HCT116 (cell line): ENCODE measurements around the gene MAPK8. TPM values are rescaled to one million over a fixed set of nuclear protein-coding genes. Genes with fewer than 3 reads are reported as not detected.

Source experiments
- ATAC-seq: fragments of 200-7000 bp; cut with Tn5 transposase; 2 replicates; pipeline ENCODE4 v1.9.1; 2020; ENCODE audit warnings: mild to moderate bottlenecking, moderate library complexity
- BruUV-seq: library from RNA; stranded (reverse); fragments of 400-500 nt; replicated peaks from 2 replicates; lab custom pipeline; 2021; lab: Mats Ljungman, UMichigan
- CTCF ChIA-PET: fragments of 300-600 bp; sonication (Branson Sonifier 250); formaldehyde crosslinking; loops from one replicate; lab custom pipeline; 2021; ENCODE audit warnings: antibody characterized with exemption; lab: Charles Lee
- POLR2A ChIA-PET: fragments of 300-600, 350-600 bp; sonication (Branson Sonifier 250); formaldehyde crosslinking; loops from one replicate; lab custom pipeline; 2021; ENCODE audit warnings: antibody characterized with exemption; lab: Charles Lee
- RAD21 ChIA-PET, 2 experiments: fragments of 300-600 bp; sonication (Branson Sonifier 250); formaldehyde crosslinking; loops; one replicate each; lab custom pipeline; 2023; ENCODE audit warnings: low total read pairs in 2 of 2; ENCODE audit not compliant: uncharacterized antibody in 2 of 2, unreplicated experiment in 2 of 2, low non-redundant PET in 1 of 2; lab: Charles Lee
- DNase-seq: peaks from one replicate; pipeline ENCODE4 v3.0.0-alpha.2; 2010; ENCODE audit warnings: low read depth, low spot score
- H2AFZ ChIP-seq: fragments of 200-600 bp; shearing (Covaris generic), sonication (generic); 2 replicates; pipeline ENCODE4 v1.6.1; 2017; ENCODE audit warnings: low read depth, mixed run types, mixed read lengths, antibody characterized with exemption, low read length; ENCODE audit not compliant: poor library complexity, severe bottlenecking
- H3K27ac ChIP-seq: 2 replicates; pipeline ENCODE4 v1.5.1; 2012; ENCODE audit warnings: low read depth, low read length
- H3K27me3 ChIP-seq: fragments of 200-600 bp; sonication (generic); 2 replicates; pipeline ENCODE4 v1.6.1; 2016; ENCODE audit warnings: mixed run types, low read length, mixed read lengths; ENCODE audit not compliant: insufficient read depth
- H3K36me3 ChIP-seq, 2 experiments: fragments of 200-500 bp in 1 of 2; fragments of 200-600 bp in 1 of 2; sonication (Bioruptor generic) in 1 of 2; sonication (generic) in 1 of 2; 2 replicates each; pipeline versions ENCODE4 v1.5.1 to v1.6.1; 2014 to 2016; ENCODE audit warnings: low read length in 2 of 2, inconsistent platforms in 1 of 2, mixed read lengths in 1 of 2, mixed run types in 1 of 2; ENCODE audit not compliant: insufficient read depth in 2 of 2, control insufficient read depth in 1 of 2
- H3K4me1 ChIP-seq, 2 experiments: fragments of 200-600 bp in 1 of 2; sonication (generic) in 1 of 2; 2 replicates each; pipeline versions ENCODE4 v1.5.1 to v1.6.1; 2012 to 2017; ENCODE audit warnings: low read length in 2 of 2, inconsistent platforms in 1 of 2, mild to moderate bottlenecking in 1 of 2, mixed read lengths in 1 of 2, mixed run types in 1 of 2, moderate library complexity in 1 of 2; ENCODE audit not compliant: insufficient read depth in 2 of 2, control insufficient read depth in 1 of 2
- H3K4me2 ChIP-seq: fragments of 200-600 bp; sonication (generic); 2 replicates; pipeline ENCODE4 v1.6.1; 2017; ENCODE audit warnings: mixed run types, low read length, mixed read lengths
- H3K4me3 ChIP-seq, 2 experiments: fragments of 200-600 bp in 1 of 2; sonication (generic) in 1 of 2; replicated peaks in 1 of 2; 2 replicates each; pipeline ENCODE4 v1.5.1; 2011 to 2016; ENCODE audit warnings: low read length in 2 of 2, control low read depth in 1 of 2, low read depth in 1 of 2, mild to moderate bottlenecking in 1 of 2, mixed read lengths in 1 of 2, mixed run types in 1 of 2
- H3K79me2 ChIP-seq: fragments of 200-600 bp; sonication (generic); 2 replicates; pipeline ENCODE4 v1.6.1; 2017; ENCODE audit warnings: mild to moderate bottlenecking, mixed run types, low read length, moderate library complexity, mixed read lengths; ENCODE audit not compliant: insufficient read depth
- H3K9ac ChIP-seq: fragments of 200-600 bp; sonication (generic); 2 replicates; pipeline ENCODE4 v1.6.1; 2016; ENCODE audit warnings: low read length, mixed read lengths
- H3K9me2 ChIP-seq: fragments of 200-600 bp; sonication (generic), shearing (Covaris generic); 2 replicates; pipeline ENCODE4 v1.6.1; 2017; ENCODE audit warnings: mixed run types, mild to moderate bottlenecking, moderate library complexity; ENCODE audit not compliant: insufficient read depth
- H3K9me3 ChIP-seq, 2 experiments: fragments of 200-500 bp in 1 of 2; fragments of 200-600 bp in 1 of 2; sonication (Bioruptor generic) in 1 of 2; sonication (generic) in 1 of 2; 2 replicates each; pipeline ENCODE4 v1.6.1; 2014 to 2017; ENCODE audit warnings: low read length in 2 of 2, mixed read lengths in 2 of 2, inconsistent platforms in 1 of 2, low read depth in 1 of 2, mild to moderate bottlenecking in 1 of 2, mixed run types in 1 of 2, moderate library complexity in 1 of 2; ENCODE audit not compliant: control insufficient read depth in 1 of 2, insufficient read depth in 1 of 2
- H4K20me1 ChIP-seq: fragments of 200-600 bp; sonication (generic), shearing (Covaris generic); 2 replicates; pipeline ENCODE4 v1.6.1; 2017; ENCODE audit warnings: mixed run types, mild to moderate bottlenecking, moderate library complexity; ENCODE audit not compliant: insufficient read depth
- CBX3 ChIP-seq: IDR thresholded peaks from 2 replicates; pipeline ENCODE4 v1.6.1; 2012; ENCODE audit warnings: low read depth
- ELF1 ChIP-seq: IDR thresholded peaks from 2 replicates; pipeline ENCODE4 v1.6.1; 2012; ENCODE audit warnings: low read depth, borderline replicate concordance
- EZH2 ChIP-seq: fragments of 200-600 bp; sonication (generic); IDR thresholded peaks from 2 replicates; pipeline ENCODE4 v1.6.1; 2017; ENCODE audit warnings: antibody characterized with exemption, mixed run types
- POLR2A ChIP-seq: IDR thresholded peaks from 2 replicates; pipeline ENCODE4 v1.7.0; 2011; ENCODE audit warnings: borderline replicate concordance; ENCODE audit not compliant: insufficient read depth, insufficient read length; ENCODE audit errors: extremely low read depth
- TCF7L2 ChIP-seq: IDR thresholded peaks from 2 replicates; pipeline ENCODE4 v1.7.0; 2011; ENCODE audit warnings: borderline replicate concordance, inconsistent platforms; ENCODE audit not compliant: insufficient read depth, insufficient read length; ENCODE audit errors: extremely low read depth
- ZBTB33 ChIP-seq: IDR thresholded peaks from 2 replicates; pipeline ENCODE4 v1.6.1; 2011; ENCODE audit warnings: mild to moderate bottlenecking, low read length, moderate library complexity; ENCODE audit not compliant: insufficient replicate concordance; ENCODE audit errors: extremely low read depth
- intact Hi-C: fragments of 100-400 bp; cut with micrococcal nuclease; formaldehyde crosslinking; loops from 2 replicates; pipeline ENCODE4 v1.10.0; 2022
- total RNA-seq: library from RNA; stranded (reverse); gene quantifications from one replicate; pipeline ENCODE4 v1.2.1, GENCODE V29; 2021; ENCODE audit not compliant: unreplicated experiment

MAPK8 gene
- total RNA-seq, 1 experiment from 2014 or later, result 71.0 TPM

DNA sequence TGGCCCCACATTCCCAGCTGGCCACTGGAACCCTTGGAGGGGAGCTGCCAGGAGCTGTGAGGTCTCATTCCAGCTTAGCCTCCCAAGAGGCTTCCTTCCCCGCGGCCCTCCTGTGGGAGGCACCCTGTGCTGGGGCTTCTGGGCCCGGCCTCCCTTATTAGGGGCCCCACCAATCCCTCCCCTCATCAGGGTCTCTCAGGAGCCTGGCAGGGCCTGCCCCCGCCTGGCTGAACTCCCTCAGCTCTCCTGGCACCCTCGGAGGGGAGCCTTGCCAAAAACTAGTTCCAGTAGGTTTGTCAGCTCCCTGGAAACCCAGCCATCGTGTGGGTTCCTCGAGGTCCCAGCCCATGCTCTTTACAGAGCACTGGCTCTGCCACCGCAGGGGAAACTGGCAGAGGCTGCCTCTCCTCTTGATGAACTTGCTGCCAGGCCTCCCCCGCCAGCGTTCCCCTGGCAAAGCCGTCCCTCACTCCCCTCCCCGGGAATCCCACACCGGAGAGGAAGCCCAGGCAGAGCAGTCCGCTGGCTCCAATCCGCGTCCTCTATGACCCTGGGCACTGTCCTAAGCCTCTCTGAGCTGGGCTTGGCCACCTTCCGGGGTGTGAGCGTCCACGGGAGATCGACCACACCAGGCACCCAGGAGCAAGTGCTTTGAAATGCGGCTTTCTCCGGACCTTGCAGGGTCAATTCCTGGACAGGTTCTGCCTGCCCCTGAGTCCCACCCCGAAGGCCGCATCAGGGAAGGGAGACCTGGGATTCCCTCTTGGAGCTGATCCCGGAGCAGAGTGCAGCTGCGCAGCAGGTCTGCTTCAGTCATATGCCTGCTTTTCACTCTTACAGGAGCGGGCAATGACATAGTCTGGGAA lies 158.6 kb downstream of the MAPK8 start:
- ChIA-PET CTCF (no interaction called here), POLR2A (no interaction called here), RAD21 (no interaction called here)
- no peak for TF ChIP-seq ZBTB33
- no peak for TF ChIP-seq POLR2A
- TF ChIP-seq ELF1, result no peak
- TF ChIP-seq CBX3, result no peak
- no peak for TF ChIP-seq EZH2
- TF ChIP-seq TCF7L2, result no peak
- Histone ChIP-seq H3K4me1 (no peaks in the 10 kb centered on the region), H3K27me3 (no peaks in the 10 kb centered on the region), H3K27ac (no peak overlapping the region), H3K36me3 (no peaks in the 10 kb centered on the region), H3K9me3 (no peaks in the 10 kb centered on the region), H3K9me2 (no peaks in the 10 kb centered on the region), H3K9ac (no peak overlapping the region), H3K4me2 (no peak overlapping the region), H3K4me3 (no peak overlapping the region), H2AFZ (no peak overlapping the region), H4K20me1 (no peaks in the 10 kb centered on the region), H3K79me2 (no peaks in the 10 kb centered on the region)
- BruUV-seq, result no TSS peak
- DNase-seq (no peak), ATAC-seq (no peak)
- intact Hi-C loops, result no loop called here
